ENCODE results near the gene MYEOV. TPM values are rescaled to one million over a fixed set of nuclear protein-coding genes. Genes with fewer than 3 reads are reported as not detected.

The MYEOV gene
- total and polyA plus RNA-seq, 4 donors: 0.39 TPM; not detected in 3

- Histone ChIP-seq H3K4me1 (ENCODE audit: control insufficient read depth, insufficient read depth, low read length) (peaks cover 9% of the 10 kb centered on the region), H3K27ac (ENCODE audit: low read depth, low read length) (no peak overlapping the region), H3K9me3 (ENCODE audit: control insufficient read depth, insufficient read depth, low read length) (no peaks in the 10 kb centered on the region), H3K27me3 (ENCODE audit: control insufficient read depth, insufficient read depth, low read length) (no peaks in the 10 kb centered on the region), H3K4me3 (ENCODE audit: low read depth, low read length) (no peak overlapping the region), H3K36me3 (ENCODE audit: control insufficient read depth, insufficient read depth, low read length) (no peaks in the 10 kb centered on the region)
- DNase-seq (ENCODE audit: low read depth in 4 of 6, low spot score in 6 of 6): peak in 1 of 6 donors; percentile 66
- WGBS (ENCODE audit: insufficient coverage): 58% methylated on average over 7 of the region's 8 CpGs
Observed at GRCh38 chr11:69274531-69275016, 19.4 kb upstream of the MYEOV start.

GRCh38 chr11:69275178-69275577 lies 18.8 kb upstream of the MYEOV start:
- Histone ChIP-seq H3K4me3 (ENCODE audit: low read depth, low read length) (no peak overlapping the region), H3K4me1 (ENCODE audit: control insufficient read depth, insufficient read depth, low read length) (peaks cover 9% of the 10 kb centered on the region), H3K27ac (ENCODE audit: low read depth, low read length) (no peak overlapping the region), H3K9me3 (ENCODE audit: control insufficient read depth, insufficient read depth, low read length) (no peaks in the 10 kb centered on the region), H3K36me3 (ENCODE audit: control insufficient read depth, insufficient read depth, low read length) (no peaks in the 10 kb centered on the region), H3K27me3 (ENCODE audit: control insufficient read depth, insufficient read depth, low read length) (no peaks in the 10 kb centered on the region)
- no peak for DNase-seq (ENCODE audit: low read depth in 4 of 6, low spot score in 6 of 6)

- DNase-seq (ENCODE audit: low read depth in 4 of 6, low spot score in 6 of 6): no peak
- Histone ChIP-seq H3K27me3 (ENCODE audit: control insufficient read depth, insufficient read depth, low read length) (no peaks in the 10 kb centered on the region), H3K27ac (ENCODE audit: low read depth, low read length) (no peak overlapping the region), H3K4me1 (ENCODE audit: control insufficient read depth, insufficient read depth, low read length) (peaks cover 9% of the 10 kb centered on the region), H3K9me3 (ENCODE audit: control insufficient read depth, insufficient read depth, low read length) (no peaks in the 10 kb centered on the region), H3K36me3 (ENCODE audit: control insufficient read depth, insufficient read depth, low read length) (no peaks in the 10 kb centered on the region), H3K4me3 (ENCODE audit: low read depth, low read length) (no peak overlapping the region)
- WGBS (ENCODE audit: insufficient coverage): 100% methylated on average over 3 of the region's 3 CpGs
Observed at GRCh38 chr11:69276165-69276564, 17.8 kb upstream of the MYEOV start.

- Histone ChIP-seq H3K4me3 (ENCODE audit: low read depth, low read length) (no peak overlapping the region), H3K9me3 (ENCODE audit: control insufficient read depth, insufficient read depth, low read length) (no peaks in the 10 kb centered on the region), H3K36me3 (ENCODE audit: control insufficient read depth, insufficient read depth, low read length) (no peaks in the 10 kb centered on the region), H3K27me3 (ENCODE audit: control insufficient read depth, insufficient read depth, low read length) (no peaks in the 10 kb centered on the region), H3K27ac (ENCODE audit: low read depth, low read length) (no peak overlapping the region), H3K4me1 (ENCODE audit: control insufficient read depth, insufficient read depth, low read length) (peaks cover 9% of the 10 kb centered on the region)
- 56% methylated on average over 11 of the region's 12 CpGs for WGBS (ENCODE audit: insufficient coverage)
- DNase-seq (ENCODE audit: low read depth in 4 of 6, low spot score in 6 of 6): no peak
Observed at GRCh38 chr11:69277074-69277809, 16.7 kb upstream of the MYEOV start.

GRCh38 chr11:69278091-69278867 lies 15.7 kb upstream of the MYEOV start:
- Histone ChIP-seq H3K36me3 (ENCODE audit: control insufficient read depth, insufficient read depth, low read length) (no peaks in the 10 kb centered on the region), H3K9me3 (ENCODE audit: control insufficient read depth, insufficient read depth, low read length) (no peaks in the 10 kb centered on the region), H3K27ac (ENCODE audit: low read depth, low read length) (no peak overlapping the region), H3K4me1 (ENCODE audit: control insufficient read depth, insufficient read depth, low read length) (peaks cover 9% of the 10 kb centered on the region), H3K4me3 (ENCODE audit: low read depth, low read length) (no peak overlapping the region), H3K27me3 (ENCODE audit: control insufficient read depth, insufficient read depth, low read length) (no peaks in the 10 kb centered on the region)
- WGBS (ENCODE audit: insufficient coverage): 63% methylated on average over 8 of the region's 12 CpGs
- no peak for DNase-seq (ENCODE audit: low read depth in 4 of 6, low spot score in 6 of 6)

- Histone ChIP-seq H3K4me3 (ENCODE audit: low read depth, low read length) (no peak overlapping the region), H3K27me3 (ENCODE audit: control insufficient read depth, insufficient read depth, low read length) (no peaks in the 10 kb centered on the region), H3K9me3 (ENCODE audit: control insufficient read depth, insufficient read depth, low read length) (no peaks in the 10 kb centered on the region), H3K36me3 (ENCODE audit: control insufficient read depth, insufficient read depth, low read length) (no peaks in the 10 kb centered on the region), H3K4me1 (ENCODE audit: control insufficient read depth, insufficient read depth, low read length) (peaks cover 3% of the 10 kb centered on the region), H3K27ac (ENCODE audit: low read depth, low read length) (no peak overlapping the region)
- peak in 1 of 6 donors; percentile 55 for DNase-seq (ENCODE audit: low read depth in 4 of 6, low spot score in 6 of 6)
- no CpG with 5 or more reads among the region's 2 CpGs for WGBS (ENCODE audit: insufficient coverage)
Observed at GRCh38 chr11:69280451-69280850, 13.5 kb upstream of the MYEOV start.

GRCh38 chr11:69280994-69281393 lies 13.0 kb upstream of the MYEOV start:
- DNase-seq (ENCODE audit: low read depth in 4 of 6, low spot score in 6 of 6): peak in 1 of 6 donors; percentile 43
- Histone ChIP-seq H3K4me3 (ENCODE audit: low read depth, low read length) (no peak overlapping the region), H3K4me1 (ENCODE audit: control insufficient read depth, insufficient read depth, low read length) (peaks cover 3% of the 10 kb centered on the region), H3K27ac (ENCODE audit: low read depth, low read length) (peak overlapping the region; percentile 12), H3K36me3 (ENCODE audit: control insufficient read depth, insufficient read depth, low read length) (no peaks in the 10 kb centered on the region), H3K27me3 (ENCODE audit: control insufficient read depth, insufficient read depth, low read length) (no peaks in the 10 kb centered on the region), H3K9me3 (ENCODE audit: control insufficient read depth, insufficient read depth, low read length) (no peaks in the 10 kb centered on the region)
- 85% methylated on average over 2 of the region's 6 CpGs for WGBS (ENCODE audit: insufficient coverage)

- H3K9me3 ChIP-seq (ENCODE audit: control insufficient read depth, insufficient read depth, low read length): no peaks in the 10 kb centered on the region
- no peak overlapping the region for H3K4me3 ChIP-seq (ENCODE audit: low read depth, low read length)
- 87% methylated on average over 10 of the region's 10 CpGs for WGBS (ENCODE audit: insufficient coverage)
- no peak overlapping the region for H3K27ac ChIP-seq (ENCODE audit: low read depth, low read length)
- H3K36me3 ChIP-seq (ENCODE audit: control insufficient read depth, insufficient read depth, low read length): no peaks in the 10 kb centered on the region
- peaks cover 14% of the 10 kb centered on the region for H3K4me1 ChIP-seq (ENCODE audit: control insufficient read depth, insufficient read depth, low read length)
- DNase-seq (ENCODE audit: low read depth in 4 of 6, low spot score in 6 of 6): no peak
- H3K27me3 ChIP-seq (ENCODE audit: control insufficient read depth, insufficient read depth, low read length): no peaks in the 10 kb centered on the region
Observed at GRCh38 chr11:69283446-69283845, 10.5 kb upstream of the MYEOV start.

GRCh38 chr11:69284081-69284511 lies 9.9 kb upstream of the MYEOV start:
- no peaks in the 10 kb centered on the region for H3K9me3 ChIP-seq (ENCODE audit: control insufficient read depth, insufficient read depth, low read length)
- no peaks in the 10 kb centered on the region for H3K27me3 ChIP-seq (ENCODE audit: control insufficient read depth, insufficient read depth, low read length)
- no peak for DNase-seq (ENCODE audit: low read depth in 4 of 6, low spot score in 6 of 6)
- peaks cover 16% of the 10 kb centered on the region for H3K4me1 ChIP-seq (ENCODE audit: control insufficient read depth, insufficient read depth, low read length)
- H3K27ac ChIP-seq (ENCODE audit: low read depth, low read length): no peak overlapping the region
- H3K36me3 ChIP-seq (ENCODE audit: control insufficient read depth, insufficient read depth, low read length): no peaks in the 10 kb centered on the region
- 97% methylated on average over 8 of the region's 9 CpGs for whole genome bisulfite sequencing (ENCODE audit: insufficient coverage)
- no peak overlapping the region for H3K4me3 ChIP-seq (ENCODE audit: low read depth, low read length)
